HG03558 (cell line): ENCODE results near the gene MAPRE3.

Experiments used
- ATAC-seq: cut with Tn5 transposase; IDR thresholded peaks from one replicate; pipeline ENCODE4 v1.9.1; 2021; ENCODE audit warnings: moderate number of reproducible peaks; ENCODE audit not compliant: unreplicated experiment; ENCODE audit errors: extremely low read depth

The MAPRE3 gene

DNA sequence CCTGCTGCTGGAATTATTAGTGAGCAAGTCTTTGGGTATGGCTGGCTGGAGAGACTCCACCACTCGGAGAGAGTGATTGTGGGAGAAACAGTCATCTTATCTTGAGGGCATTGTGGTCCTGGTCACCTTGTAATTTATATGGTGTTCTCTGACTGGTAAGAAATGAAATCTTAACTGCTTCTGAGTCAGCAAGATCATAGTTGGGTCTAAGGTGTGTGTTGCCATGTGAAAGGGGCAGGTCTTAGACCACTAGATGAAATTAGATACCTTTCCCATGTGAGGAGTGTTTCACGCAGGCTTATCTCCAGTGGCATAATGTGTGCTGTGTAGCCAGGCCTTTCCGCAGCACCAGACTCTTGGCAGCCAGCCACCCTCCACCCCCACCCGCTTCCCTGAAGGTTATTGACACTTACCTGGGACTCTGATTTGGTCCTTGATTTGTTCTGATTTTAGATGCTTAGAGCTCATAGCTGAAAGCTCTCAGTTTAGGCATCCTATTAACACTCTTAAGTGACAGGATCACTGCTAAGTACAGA lies 7.7 kb downstream of the MAPRE3 start:
- ATAC-seq = no peak

DNA sequence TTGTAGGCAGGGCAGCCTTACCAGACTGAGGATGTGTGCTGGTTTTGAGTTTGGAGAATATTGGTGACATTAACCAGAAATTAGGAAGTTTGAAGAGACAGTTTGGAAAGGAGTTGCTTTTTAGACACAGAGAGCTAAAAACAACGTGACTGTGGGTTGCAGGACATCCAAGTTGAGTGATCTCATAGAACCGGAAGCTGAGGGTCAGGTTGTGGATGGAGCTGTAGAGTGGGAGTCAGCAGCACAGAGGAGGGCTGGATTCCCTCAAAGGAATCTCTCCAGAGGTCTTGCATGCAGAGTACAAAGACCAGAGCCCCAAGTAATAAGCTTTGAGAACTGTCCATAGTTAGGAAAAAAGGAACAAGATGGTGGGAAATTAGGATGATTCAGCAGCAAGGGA lies 9.3 kb downstream of the MAPRE3 start:
- no peak for ATAC-seq

- ATAC-seq = no peak
Measured at GRCh38 chr2:26980971-26981370, 10.5 kb downstream of the MAPRE3 start.

GRCh38 chr2:26982102-26982742 lies 11.8 kb downstream of the MAPRE3 start:
- no peak for ATAC-seq

DNA sequence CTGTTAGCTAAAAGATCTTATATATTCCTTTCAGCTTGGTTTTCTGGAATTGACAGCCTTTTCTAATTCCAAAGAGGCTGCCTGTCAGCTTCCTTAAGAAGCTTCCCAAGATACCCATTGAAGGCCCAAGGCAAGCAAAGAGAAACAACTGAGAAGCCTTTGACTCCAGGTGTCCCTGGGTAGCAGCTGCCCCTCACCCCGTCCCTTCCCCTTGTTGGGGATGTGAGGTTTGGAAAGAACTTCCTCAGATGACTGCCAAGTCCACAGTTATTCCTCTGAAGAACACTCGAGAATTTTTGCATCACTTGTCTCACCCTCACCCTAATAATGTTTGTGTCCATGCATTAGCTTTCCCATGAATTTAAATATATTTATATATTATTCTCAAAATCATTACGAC lies 13.3 kb downstream of the MAPRE3 start:
- ATAC-seq = no peak

GRCh38 chr2:26985807-26986206 lies 15.4 kb downstream of the MAPRE3 start:
- ATAC-seq = no peak

DNA sequence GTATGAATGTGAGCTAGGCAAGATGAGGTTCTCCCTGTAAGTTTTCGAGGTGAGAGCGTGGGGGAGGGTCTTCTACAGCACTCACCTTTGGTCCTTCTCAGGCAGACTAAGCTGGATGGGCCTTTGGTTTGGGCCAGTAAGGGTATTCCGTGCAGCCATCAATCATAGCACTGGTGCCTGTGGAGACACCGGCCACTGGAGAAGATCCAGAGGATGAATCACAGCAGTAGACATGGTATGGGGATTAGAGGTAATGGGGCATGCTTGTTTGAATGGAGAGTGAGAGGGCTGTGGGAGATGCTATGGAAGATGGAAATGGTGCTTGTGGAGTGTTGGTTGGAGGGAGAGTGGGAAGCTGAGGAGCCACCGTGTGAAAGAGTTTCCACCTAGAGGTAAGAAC lies 16.1 kb downstream of the MAPRE3 start:
- no peak for ATAC-seq

GRCh38 chr2:26988058-26988860 lies 17.8 kb downstream of the MAPRE3 start:
- no peak for ATAC-seq

DNA sequence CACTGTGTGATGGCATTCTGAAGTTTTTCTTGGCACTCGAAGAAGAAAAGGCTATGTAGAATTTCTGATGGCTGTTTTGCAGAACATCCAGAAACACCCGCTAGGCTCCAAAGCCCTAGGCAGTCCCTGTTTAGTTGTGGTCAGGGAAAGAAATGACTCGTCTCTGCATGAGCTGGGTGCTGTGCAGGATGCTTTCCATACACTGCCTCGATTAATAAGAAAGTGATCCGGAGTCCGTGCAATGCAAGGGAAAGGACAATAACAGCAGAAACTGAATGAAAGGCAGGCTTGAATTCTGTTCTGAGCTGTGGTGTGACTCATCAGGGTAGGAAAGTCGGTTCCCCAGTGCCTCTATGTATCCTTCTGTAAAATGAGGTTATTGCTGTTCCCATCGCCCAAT lies 18.7 kb downstream of the MAPRE3 start:
- no peak for ATAC-seq

DNA sequence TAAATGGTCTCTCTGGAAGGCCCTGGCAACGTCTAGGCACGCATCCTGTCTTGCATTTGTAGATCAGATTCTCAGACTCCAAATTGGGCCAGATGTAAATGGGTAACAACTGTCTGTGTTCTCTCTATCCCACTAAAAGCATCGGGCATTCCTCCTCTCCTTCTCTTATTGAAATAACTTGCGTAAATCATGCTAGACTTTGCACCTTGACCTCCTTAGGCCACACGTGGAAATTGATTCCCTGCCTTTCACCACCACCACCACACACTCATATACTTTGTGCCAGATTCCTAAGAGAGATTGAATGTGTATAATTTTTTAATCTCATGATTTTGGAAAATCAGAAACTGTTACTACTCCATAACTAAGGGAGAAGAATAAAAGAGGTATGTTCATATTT lies 21.3 kb downstream of the MAPRE3 start:
- ATAC-seq = no peak

GRCh38 chr2:26993768-26994167 lies 23.3 kb downstream of the MAPRE3 start:
- no peak for ATAC-seq

GRCh38 chr2:26994983-26995382 lies 24.5 kb downstream of the MAPRE3 start:
- ATAC-seq = no peak

GRCh38 chr2:26997394-26997793 lies 27.0 kb downstream of the MAPRE3 start:
- ATAC-seq = no peak

GRCh38 chr2:26998323-26998722 lies 27.9 kb downstream of the MAPRE3 start:
- ATAC-seq = no peak

DNA sequence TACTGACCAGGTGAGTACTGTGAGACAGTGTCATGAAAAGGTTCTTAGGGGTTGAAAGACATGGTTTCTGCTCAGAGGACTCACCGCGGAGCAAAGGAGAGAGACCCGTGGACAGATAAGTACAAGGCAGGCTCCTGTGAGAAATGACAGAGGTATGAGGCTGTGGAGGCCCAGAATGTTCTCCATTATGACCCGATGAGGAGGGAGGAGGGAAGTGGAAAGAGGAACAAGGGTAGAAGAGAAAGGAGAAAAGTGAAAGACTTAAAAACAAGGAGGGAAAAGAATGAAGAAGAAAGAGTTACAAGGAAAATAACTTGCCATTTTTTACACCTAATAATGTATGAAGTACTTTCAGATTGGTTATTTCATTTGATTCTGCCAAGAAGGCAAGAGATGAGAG lies 29.8 kb downstream of the MAPRE3 start:
- ATAC-seq = no peak

GRCh38 chr2:27000995-27001394 lies 30.6 kb downstream of the MAPRE3 start:
- ATAC-seq = no peak

DNA sequence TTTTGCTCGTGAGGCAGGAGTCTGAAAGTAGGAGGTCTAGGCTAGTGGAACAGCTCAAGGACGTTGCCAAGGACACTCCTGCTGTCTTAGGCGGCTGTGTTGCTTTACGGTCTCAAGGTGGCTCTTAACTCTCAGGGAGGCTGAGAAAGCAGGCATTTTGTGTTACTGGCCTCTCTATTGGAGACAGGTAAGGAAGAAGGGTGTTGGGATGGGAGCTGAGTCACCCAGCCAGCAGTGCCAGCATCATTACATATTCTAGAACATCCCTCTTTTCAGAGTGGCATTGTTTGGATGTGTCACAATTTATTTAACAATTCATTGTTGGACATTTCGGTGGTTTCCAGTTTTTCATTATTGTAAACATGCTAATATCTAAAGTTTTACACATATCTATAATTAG lies 31.5 kb downstream of the MAPRE3 start:
- no peak for ATAC-seq

DNA sequence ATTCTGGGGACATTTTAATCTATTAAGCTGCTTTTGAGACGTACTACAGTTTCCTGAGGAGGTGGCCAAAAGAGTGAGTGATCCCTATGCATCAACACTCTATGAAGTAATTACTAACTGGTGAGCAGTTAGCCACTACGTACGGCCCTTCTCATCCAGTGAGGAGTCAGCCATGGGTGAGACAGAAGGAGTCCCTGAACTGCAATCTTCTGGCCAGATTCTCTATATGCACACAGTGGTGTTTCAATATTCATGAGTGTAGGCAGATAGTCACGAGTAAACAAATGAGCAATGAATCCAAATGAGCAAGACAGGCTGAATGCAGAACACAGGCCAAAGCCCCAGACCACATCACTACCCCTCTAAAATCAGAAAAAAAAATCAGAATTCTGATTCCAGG lies 32.6 kb downstream of the MAPRE3 start:
- ATAC-seq = no peak

- ATAC-seq = no peak
Measured at GRCh38 chr2:27003857-27004256, 33.4 kb downstream of the MAPRE3 start.

DNA sequence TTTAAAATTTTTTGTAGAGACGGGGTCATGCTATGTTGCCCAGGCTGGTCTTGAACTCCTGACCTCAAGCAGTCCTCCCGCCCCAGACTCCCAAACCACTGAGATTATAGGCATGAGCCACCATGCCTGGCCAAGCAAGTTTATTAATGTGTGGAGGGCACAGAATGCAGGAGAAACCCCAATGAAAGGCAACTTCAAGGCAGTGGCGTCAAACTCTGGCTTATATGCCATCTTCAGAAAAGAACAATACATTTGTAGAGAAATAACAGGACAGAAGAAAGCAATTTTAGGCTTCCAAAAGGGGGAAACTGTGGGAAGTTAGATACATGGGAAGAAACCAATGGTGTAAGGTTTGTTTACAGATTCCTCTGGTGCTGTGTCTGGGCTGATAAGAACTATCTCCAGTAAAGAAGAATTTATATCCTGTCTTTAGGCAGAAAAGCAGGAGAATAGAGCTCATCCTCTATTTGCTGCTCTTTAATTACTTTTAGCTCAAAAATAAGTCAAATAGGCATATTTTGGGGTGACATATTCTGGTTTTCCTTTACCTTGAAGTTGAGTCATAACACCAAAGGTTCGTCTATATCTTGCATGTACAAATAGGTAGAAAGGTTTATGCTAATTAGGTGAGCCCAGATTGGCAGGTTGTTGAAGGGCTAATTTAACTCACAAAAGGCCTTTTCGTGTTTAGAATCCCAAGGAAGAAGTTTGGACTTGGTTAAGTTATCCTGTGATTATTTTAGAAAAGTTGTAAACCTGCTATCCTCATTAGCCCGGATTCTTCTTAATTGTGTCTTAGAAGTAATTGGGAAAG lies 36.4 kb downstream of the MAPRE3 start:
- ATAC-seq = no peak
